Prostate gland (tissue), 2 donors: ENCODE results near the gene IQGAP3.

Source experiments
- POLR2A ChIP-seq: fragments of 450-650 bp; IDR thresholded peaks from one replicate; pipeline ENCODE4 v1.6.1; 2016; ENCODE audit warnings: antibody characterized with exemption, mild to moderate bottlenecking
- POLR2AphosphoS5 ChIP-seq: sonication (generic); formaldehyde crosslinking; IDR thresholded peaks from one replicate; pipeline ENCODE4 v1.6.1; 2017; ENCODE audit warnings: antibody characterized with exemption
- TF ChIP-seq, protein P1 (sequence below), 4 experiments: fragments of 200-600 bp in 2 of 4; fragments of 450-650 bp in 2 of 4; sonication (generic) in 2 of 4; IDR thresholded peaks; 1 replicate in 3 of 4; 2 replicates in 1 of 4; pipeline ENCODE4 v1.5.1; 2016 to 2019; ENCODE audit warnings: antibody characterized with exemption in 4 of 4, mild to moderate bottlenecking in 2 of 4, moderate library complexity in 2 of 4

DNA sequence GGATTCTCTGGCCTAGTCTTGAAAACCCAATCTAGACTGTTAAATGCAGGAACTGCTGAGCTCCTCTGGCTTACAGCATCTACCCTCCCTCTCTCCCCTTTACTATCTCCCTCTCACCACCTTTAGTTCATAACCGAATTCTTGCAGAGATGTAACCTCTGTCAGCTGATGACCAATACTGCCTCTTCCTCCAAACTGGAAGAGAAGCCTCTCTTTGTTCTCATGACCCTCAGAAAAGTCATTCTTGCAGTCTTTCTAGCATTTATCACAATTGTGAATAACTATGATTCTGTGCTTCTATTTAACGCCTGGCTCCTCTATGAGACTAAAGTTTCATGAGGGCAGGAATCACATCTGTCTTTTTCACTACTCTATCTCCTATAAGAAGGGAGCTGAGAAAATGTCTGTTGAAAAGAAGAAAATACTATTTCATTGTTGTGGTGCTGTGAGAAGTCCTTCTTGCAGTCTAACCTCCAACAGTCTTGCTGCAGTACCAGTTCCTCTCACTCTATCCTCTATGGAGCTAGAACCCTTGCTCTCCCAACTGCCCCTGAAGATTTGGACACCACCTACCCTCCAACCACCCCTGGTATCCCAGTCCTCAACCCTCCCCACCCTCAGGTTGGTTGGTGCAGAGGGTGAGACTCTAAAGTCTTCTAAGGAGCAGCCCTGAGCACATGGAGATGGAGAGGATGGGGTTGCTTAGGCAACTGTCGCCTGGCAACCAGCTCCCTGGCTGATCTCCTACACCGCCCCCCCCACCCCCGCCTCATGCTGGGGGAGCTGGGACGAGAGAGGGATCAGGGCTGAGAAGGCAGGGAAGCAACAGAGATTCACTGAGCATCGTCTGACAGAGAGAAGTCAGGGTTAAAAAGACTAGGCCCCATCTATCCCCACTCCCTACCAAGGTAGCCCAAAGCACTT lies 85.7 kb downstream of the IQGAP3 start:
- no peak for TF ChIP-seq POLR2A
- TF ChIP-seq, protein P1, sequence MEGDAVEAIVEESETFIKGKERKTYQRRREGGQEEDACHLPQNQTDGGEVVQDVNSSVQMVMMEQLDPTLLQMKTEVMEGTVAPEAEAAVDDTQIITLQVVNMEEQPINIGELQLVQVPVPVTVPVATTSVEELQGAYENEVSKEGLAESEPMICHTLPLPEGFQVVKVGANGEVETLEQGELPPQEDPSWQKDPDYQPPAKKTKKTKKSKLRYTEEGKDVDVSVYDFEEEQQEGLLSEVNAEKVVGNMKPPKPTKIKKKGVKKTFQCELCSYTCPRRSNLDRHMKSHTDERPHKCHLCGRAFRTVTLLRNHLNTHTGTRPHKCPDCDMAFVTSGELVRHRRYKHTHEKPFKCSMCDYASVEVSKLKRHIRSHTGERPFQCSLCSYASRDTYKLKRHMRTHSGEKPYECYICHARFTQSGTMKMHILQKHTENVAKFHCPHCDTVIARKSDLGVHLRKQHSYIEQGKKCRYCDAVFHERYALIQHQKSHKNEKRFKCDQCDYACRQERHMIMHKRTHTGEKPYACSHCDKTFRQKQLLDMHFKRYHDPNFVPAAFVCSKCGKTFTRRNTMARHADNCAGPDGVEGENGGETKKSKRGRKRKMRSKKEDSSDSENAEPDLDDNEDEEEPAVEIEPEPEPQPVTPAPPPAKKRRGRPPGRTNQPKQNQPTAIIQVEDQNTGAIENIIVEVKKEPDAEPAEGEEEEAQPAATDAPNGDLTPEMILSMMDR (IDR thresholded peaks at IDR 0.05) = no peak
- TF ChIP-seq POLR2AphosphoS5 = no peak
